Immature natural killer cell (primary cell): ENCODE data around the gene PHLDB1. TPM values are rescaled to one million over a fixed set of nuclear protein-coding genes. Genes with fewer than 3 reads are reported as not detected.
A peak's percentile ranks its signal among the peaks of the same experiment; 100 is the strongest.

Experiments
- DNase-seq, 3 donors: peaks; one replicate each; pipeline ENCODE4 v3.0.0; 2022; ENCODE audit warnings: mixed read lengths in 1 of 3
- H3K27ac Mint-ChIP-seq, 6 donors: one replicate each; pipeline ENCODE4 v1.8.0; 2020; ENCODE audit warnings: mixed read lengths in 6 of 6, mild to moderate bottlenecking in 5 of 6, inconsistent platforms in 4 of 6, moderate library complexity in 3 of 6
- H3K27me3 Mint-ChIP-seq, 3 donors: one replicate each; pipeline ENCODE4 v1.8.0; 2020 to 2021; ENCODE audit warnings: low read depth in 3 of 3, mild to moderate bottlenecking in 3 of 3, mixed read lengths in 3 of 3, moderate library complexity in 3 of 3, inconsistent platforms in 1 of 3
- H3K36me3 Mint-ChIP-seq, 3 donors: one replicate each; pipeline ENCODE4 v1.8.0; 2020; ENCODE audit warnings: mixed read lengths in 3 of 3, inconsistent platforms in 2 of 3, mild to moderate bottlenecking in 2 of 3
- H3K4me1 Mint-ChIP-seq, 2 donors: one replicate each; pipeline ENCODE4 v1.8.0; 2020; ENCODE audit warnings: inconsistent platforms in 2 of 2, mild to moderate bottlenecking in 2 of 2, mixed read lengths in 2 of 2, moderate library complexity in 1 of 2
- H3K4me3 Mint-ChIP-seq, 5 donors: one replicate each; pipeline ENCODE4 v1.8.0; 2020; ENCODE audit warnings: mild to moderate bottlenecking in 5 of 5, mixed read lengths in 5 of 5, inconsistent platforms in 3 of 5, moderate library complexity in 3 of 5
- H3K9me3 Mint-ChIP-seq, 6 donors: one replicate each; pipeline ENCODE4 v1.8.0; 2020; ENCODE audit warnings: mild to moderate bottlenecking in 6 of 6, mixed read lengths in 6 of 6, inconsistent platforms in 4 of 6, moderate library complexity in 3 of 6
- polyA plus RNA-seq, 3 donors: library from polyadenylated mRNA; unstranded; fragments of 300-500 nt; fragmentation: Illumina TruSeq; gene quantifications; one replicate each; pipeline ENCODE4 v1.2.3, GENCODE V29; 2021

Gene PHLDB1
- polyA plus RNA-seq, 3 donors from 2014 or later: 0.17 TPM; not detected in 2

GRCh38 chr11:118643142-118643994 is 36.0 kb downstream of the PHLDB1 start:
- Mint-ChIP-seq H3K27ac (no peak overlapping the region), H3K27me3 (peaks cover 0 to under 1% (median 0%) of the 10 kb centered on the region in 3 donors), H3K9me3 (no peaks in the 10 kb centered on the region), H3K4me1 (no peaks in the 10 kb centered on the region), H3K36me3 (no peaks in the 10 kb centered on the region), H3K4me3 (no peak overlapping the region)
- no peak for DNase-seq

DNA sequence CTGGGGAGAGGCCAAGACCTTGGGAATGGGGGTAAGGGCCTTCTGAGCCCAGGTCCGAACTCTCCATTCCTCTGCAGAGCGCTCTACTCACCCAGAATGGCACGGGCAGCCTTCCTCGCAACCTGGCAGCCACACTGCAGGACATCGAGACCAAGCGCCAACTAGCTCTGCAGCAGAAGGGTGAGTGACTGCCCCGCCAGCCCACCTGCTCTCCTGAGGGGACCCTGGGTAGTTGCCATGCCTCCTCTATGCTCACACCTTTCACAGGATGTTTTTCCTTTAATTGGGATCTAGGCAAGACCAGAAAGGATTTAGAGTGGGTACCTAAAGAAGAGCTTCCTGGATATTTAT is 36.6 kb downstream of the PHLDB1 start:
- Mint-ChIP-seq H3K27ac (no peak overlapping the region), H3K27me3 (peaks cover 0 to 2% (median 0%) of the 10 kb centered on the region in 3 donors), H3K36me3 (no peaks in the 10 kb centered on the region), H3K4me3 (no peak overlapping the region), H3K4me1 (no peaks in the 10 kb centered on the region), H3K9me3 (no peaks in the 10 kb centered on the region)
- no peak for DNase-seq

- Mint-ChIP-seq H3K4me1 (no peaks in the 10 kb centered on the region), H3K27ac (no peak overlapping the region), H3K36me3 (no peaks in the 10 kb centered on the region), H3K27me3 (peaks cover 0 to 2% (median 0%) of the 10 kb centered on the region in 3 donors), H3K9me3 (no peaks in the 10 kb centered on the region), H3K4me3 (no peak overlapping the region)
- no peak for DNase-seq
These were observed 37.1 kb downstream of the PHLDB1 start for GRCh38 chr11:118644496-118644895.

DNA sequence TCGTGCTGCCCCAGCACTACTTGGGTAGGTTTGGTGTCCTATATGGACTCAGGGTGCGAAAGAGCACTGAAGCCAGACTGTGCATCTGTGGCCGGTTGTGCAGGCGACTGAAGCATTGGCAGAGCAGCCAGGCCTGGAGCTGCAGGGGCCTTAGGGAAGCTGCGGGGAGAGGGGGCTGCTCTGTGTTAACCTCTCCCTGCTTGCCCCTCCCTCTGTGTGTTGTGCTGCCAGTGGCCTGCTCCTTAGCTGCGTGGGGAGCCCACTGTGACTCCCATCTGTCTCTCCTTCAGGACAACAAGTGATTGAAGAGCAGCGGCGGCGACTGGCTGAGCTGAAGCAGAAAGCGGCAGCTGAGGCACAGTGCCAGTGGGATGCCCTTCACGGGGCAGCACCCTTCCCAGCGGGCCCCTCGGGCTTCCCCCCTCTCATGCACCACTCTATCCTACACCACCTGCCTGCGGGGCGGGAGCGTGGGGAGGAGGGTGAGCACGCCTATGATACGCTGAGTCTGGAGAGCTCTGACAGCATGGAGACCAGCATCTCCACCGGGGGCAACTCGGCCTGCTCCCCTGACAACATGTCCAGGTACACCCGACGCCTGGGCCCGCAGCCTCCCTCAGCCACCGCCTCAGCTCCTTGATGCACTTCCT is 37.8 kb downstream of the PHLDB1 start:
- Mint-ChIP-seq H3K36me3 (no peaks in the 10 kb centered on the region), H3K4me3 (no peak overlapping the region), H3K9me3 (no peaks in the 10 kb centered on the region), H3K27me3 (peaks cover 0 to 2% (median 0%) of the 10 kb centered on the region in 3 donors), H3K27ac (no peak overlapping the region), H3K4me1 (no peaks in the 10 kb centered on the region)
- no peak for DNase-seq

DNA sequence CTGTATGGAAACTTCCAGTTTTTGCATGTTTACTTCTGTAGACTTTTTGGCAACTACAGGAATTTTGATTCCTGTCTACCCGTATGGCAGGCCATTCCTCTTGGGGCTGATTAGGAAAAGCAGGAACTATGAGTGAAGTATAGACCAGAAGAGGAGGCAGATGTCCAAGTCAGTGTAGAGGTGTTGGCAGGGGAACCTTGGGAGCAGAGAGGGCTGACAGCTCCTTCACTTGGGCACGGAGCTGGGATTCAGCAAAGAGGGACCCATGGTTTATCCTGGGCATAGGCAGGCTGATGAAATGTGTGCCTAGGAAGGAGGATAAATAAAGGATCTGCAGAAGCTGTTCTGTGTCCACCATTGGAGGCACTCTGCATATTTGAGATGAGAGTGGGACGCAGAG is 39.0 kb downstream of the PHLDB1 start:
- H3K9me3 Mint-ChIP-seq: no peaks in the 10 kb centered on the region
- no peak overlapping the region for H3K4me3 Mint-ChIP-seq
- DNase-seq: no peak
- H3K36me3 Mint-ChIP-seq: no peaks in the 10 kb centered on the region
- H3K27ac Mint-ChIP-seq: no peak overlapping the region
- H3K4me1 Mint-ChIP-seq: no peaks in the 10 kb centered on the region
- H3K27me3 Mint-ChIP-seq: peaks cover 0 to 2% (median 2%) of the 10 kb centered on the region in 3 donors

DNA sequence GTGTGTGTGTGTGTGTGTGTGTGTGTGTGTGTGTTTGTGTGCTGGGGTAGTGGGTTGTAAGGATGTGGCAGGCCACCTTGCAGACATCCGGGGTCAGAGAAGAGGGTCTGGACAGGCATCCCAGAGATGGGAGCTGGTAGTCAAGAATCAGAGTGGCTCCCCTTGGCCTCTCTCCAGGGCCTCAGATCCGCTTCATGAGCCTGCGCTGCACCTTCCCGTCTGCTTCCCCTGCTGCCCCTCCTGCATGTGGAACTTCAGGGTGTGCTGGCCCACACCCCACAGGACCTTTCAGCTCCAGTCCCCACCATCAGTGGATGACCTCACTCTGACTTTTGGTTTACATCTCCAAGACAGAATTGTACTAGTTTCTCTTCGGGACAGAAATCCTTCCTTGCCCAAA is 40.9 kb downstream of the PHLDB1 start:
- DNase-seq: no peak
- no peak overlapping the region for H3K27ac Mint-ChIP-seq
- H3K27me3 Mint-ChIP-seq: peaks cover 0 to 2% (median 2%) of the 10 kb centered on the region in 3 donors
- H3K4me1 Mint-ChIP-seq: peaks cover 0 to 8% of the 10 kb centered on the region in 2 donors
- no peaks in the 10 kb centered on the region for H3K9me3 Mint-ChIP-seq
- no peaks in the 10 kb centered on the region for H3K36me3 Mint-ChIP-seq
- H3K4me3 Mint-ChIP-seq: no peak overlapping the region

DNA sequence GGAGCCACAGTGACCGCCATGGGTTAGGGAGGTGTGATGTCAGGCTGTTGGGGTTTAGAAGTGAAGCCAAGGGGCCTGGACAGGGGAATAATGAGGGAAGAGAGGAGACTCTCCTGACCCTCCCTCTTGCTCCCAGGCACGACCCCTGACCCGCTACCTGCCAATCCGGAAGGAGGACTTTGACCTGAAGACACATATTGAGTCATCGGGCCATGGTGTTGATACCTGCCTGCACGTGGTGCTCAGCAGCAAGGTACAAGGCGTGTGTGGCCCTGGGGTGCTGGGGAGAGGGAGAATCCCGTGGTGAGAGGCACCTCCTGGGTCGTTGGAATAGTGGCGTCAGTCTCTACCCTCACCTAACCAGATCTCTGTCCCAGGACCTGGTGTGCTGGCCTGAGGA is 42.5 kb downstream of the PHLDB1 start:
- no peak overlapping the region for H3K4me3 Mint-ChIP-seq
- H3K27me3 Mint-ChIP-seq: peaks cover 0 to 2% (median 2%) of the 10 kb centered on the region in 3 donors
- DNase-seq: no peak
- H3K36me3 Mint-ChIP-seq: no peaks in the 10 kb centered on the region
- peaks cover 0 to 8% of the 10 kb centered on the region in 2 donors for H3K4me1 Mint-ChIP-seq
- H3K27ac Mint-ChIP-seq: no peak overlapping the region
- no peaks in the 10 kb centered on the region for H3K9me3 Mint-ChIP-seq

DNA sequence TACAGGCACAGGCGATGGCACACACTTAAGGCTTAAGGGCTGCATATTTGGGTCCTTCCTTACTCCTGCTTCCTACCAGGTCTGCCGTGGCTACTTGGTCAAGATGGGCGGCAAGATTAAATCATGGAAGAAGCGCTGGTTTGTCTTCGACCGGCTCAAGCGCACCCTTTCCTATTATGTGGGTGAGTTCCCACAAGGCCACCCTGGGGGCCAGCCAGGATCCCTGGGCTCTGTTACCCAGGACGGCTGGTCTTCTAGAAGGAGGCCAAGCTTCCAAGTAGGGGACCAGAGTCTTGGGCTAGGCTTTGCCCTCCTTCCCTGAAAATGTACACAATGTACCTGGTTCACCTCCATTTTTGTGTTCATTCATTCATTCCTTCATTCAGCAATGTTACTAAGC is 43.0 kb downstream of the PHLDB1 start:
- Mint-ChIP-seq H3K36me3 (no peaks in the 10 kb centered on the region), H3K4me3 (no peak overlapping the region), H3K9me3 (no peaks in the 10 kb centered on the region), H3K27me3 (peaks cover 0 to 4% (median 2%) of the 10 kb centered on the region in 3 donors), H3K27ac (no peak overlapping the region), H3K4me1 (peaks cover 0 to 8% of the 10 kb centered on the region in 2 donors)
- no peak for DNase-seq

- no peaks in the 10 kb centered on the region for H3K36me3 Mint-ChIP-seq
- H3K9me3 Mint-ChIP-seq: no peaks in the 10 kb centered on the region
- H3K27ac Mint-ChIP-seq: peak overlapping the region in 1 of 6 donors; percentile 33
- no peak overlapping the region for H3K4me3 Mint-ChIP-seq
- peaks cover 0 to 8% of the 10 kb centered on the region in 2 donors for H3K4me1 Mint-ChIP-seq
- peaks cover 0 to 4% (median 2%) of the 10 kb centered on the region in 3 donors for H3K27me3 Mint-ChIP-seq
- no peak for DNase-seq
These were observed 44.4 kb downstream of the PHLDB1 start for GRCh38 chr11:118651820-118652219.

- no peak for DNase-seq
- Mint-ChIP-seq H3K9me3 (no peaks in the 10 kb centered on the region), H3K4me1 (peaks cover 0 to 8% of the 10 kb centered on the region in 2 donors), H3K27ac (peak overlapping the region in 2 of 6 donors; percentile 27 to 46), H3K36me3 (no peaks in the 10 kb centered on the region), H3K27me3 (peaks cover 0 to 4% (median 2%) of the 10 kb centered on the region in 3 donors), H3K4me3 (no peak overlapping the region)
These were observed 45.3 kb downstream of the PHLDB1 start for GRCh38 chr11:118652681-118653181.

- Mint-ChIP-seq H3K36me3 (no peaks in the 10 kb centered on the region), H3K27me3 (peaks cover 0 to 5% (median 0%) of the 10 kb centered on the region in 3 donors), H3K27ac (no peak overlapping the region), H3K4me1 (peaks cover 0 to 8% of the 10 kb centered on the region in 2 donors), H3K9me3 (no peaks in the 10 kb centered on the region), H3K4me3 (no peak overlapping the region)
- no peak for DNase-seq
These were observed 46.4 kb downstream of the PHLDB1 start for GRCh38 chr11:118653684-118654390.

- H3K9me3 Mint-ChIP-seq: no peaks in the 10 kb centered on the region
- no peaks in the 10 kb centered on the region for H3K36me3 Mint-ChIP-seq
- peaks cover 0 to 5% (median 0%) of the 10 kb centered on the region in 3 donors for H3K27me3 Mint-ChIP-seq
- no peak for DNase-seq
- no peak overlapping the region for H3K4me3 Mint-ChIP-seq
- peaks cover 3 to 8% of the 10 kb centered on the region in 2 donors for H3K4me1 Mint-ChIP-seq
- H3K27ac Mint-ChIP-seq: peak overlapping the region in 1 of 6 donors; percentile 40
These were observed 48.2 kb downstream of the PHLDB1 start for GRCh38 chr11:118655486-118656190.

DNA sequence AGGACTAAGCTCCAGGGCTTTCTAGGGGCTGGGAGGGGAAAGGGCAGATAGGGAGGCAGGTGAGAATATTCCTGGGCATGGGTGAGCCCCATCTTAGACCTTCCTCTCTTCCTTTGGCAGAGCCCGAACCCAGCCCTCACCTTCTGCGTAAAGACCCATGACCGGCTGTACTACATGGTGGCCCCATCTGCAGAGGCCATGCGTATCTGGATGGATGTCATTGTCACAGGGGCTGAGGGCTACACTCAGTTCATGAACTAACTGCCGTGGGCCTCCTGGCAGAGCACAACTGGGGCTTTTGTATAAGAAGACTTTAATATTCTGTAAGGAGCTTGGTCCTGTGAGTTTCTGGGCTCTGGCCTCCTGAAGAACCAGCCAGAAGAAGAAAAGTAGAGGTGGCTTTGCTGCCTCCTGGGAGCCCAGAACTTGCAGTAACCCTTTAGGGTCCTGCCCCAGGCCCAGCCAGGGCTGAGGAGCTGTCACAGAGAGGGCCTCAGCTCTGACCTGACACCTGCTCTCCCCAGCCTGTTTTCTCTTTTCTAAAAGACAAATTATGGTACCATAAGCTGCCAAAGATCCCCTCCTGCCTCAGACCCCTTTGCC is 49.2 kb downstream of the PHLDB1 start:
- no peak for DNase-seq
- Mint-ChIP-seq H3K27me3 (peaks cover 0 to 3% (median 0%) of the 10 kb centered on the region in 3 donors), H3K36me3 (no peaks in the 10 kb centered on the region), H3K27ac (no peak overlapping the region), H3K4me1 (peaks cover 3 to 8% of the 10 kb centered on the region in 2 donors), H3K4me3 (no peak overlapping the region), H3K9me3 (no peaks in the 10 kb centered on the region)
